Endothelial cell of umbilical vein (primary cell): ENCODE results near the gene USP11.

ENCODE experiments used
- CTCF ChIP-seq, 2 donors: IDR thresholded peaks; 1 replicate in 1 of 2; 2 replicates in 1 of 2; pipeline ENCODE4 v1.5.1; 2011; ENCODE audit warnings: low read length in 2 of 2, mild to moderate bottlenecking in 2 of 2, moderate library complexity in 2 of 2, control low read depth in 1 of 2, inconsistent platforms in 1 of 2, low read depth in 1 of 2; ENCODE audit not compliant: insufficient read depth in 1 of 2; ENCODE audit errors: extremely low read depth in 1 of 2
- EZH2 ChIP-seq: IDR thresholded peaks from 2 replicates; pipeline ENCODE4 v1.6.1; 2012; ENCODE audit warnings: borderline replicate concordance, low read depth, mild to moderate bottlenecking, moderate library complexity, low read length, inconsistent platforms; ENCODE audit not compliant: severe bottlenecking
- JUN ChIP-seq: IDR thresholded peaks from 2 replicates; pipeline ENCODE4 v1.6.1; 2011; ENCODE audit warnings: borderline replicate concordance, low read depth; ENCODE audit not compliant: insufficient read length, insufficient read depth
- MYC ChIP-seq: IDR thresholded peaks from one replicate; pipeline ENCODE4 v1.6.1; 2011; ENCODE audit warnings: mild to moderate bottlenecking, low read depth, low read length
- POLR2A ChIP-seq: IDR thresholded peaks from 2 replicates; pipeline ENCODE4 v1.6.1; 2012; ENCODE audit warnings: low read depth, mild to moderate bottlenecking, control low read depth, low read length
- POLR2AphosphoS5 ChIP-seq: IDR thresholded peaks from 2 replicates; pipeline ENCODE4 v1.6.1; 2012; ENCODE audit warnings: low read depth, mild to moderate bottlenecking, control low read depth, low read length, moderate library complexity; ENCODE audit not compliant: insufficient read depth
- TF ChIP-seq, protein P1 (sequence below): IDR thresholded peaks from 2 replicates; pipeline ENCODE4 v1.6.1; 2011; ENCODE audit not compliant: insufficient read depth, insufficient read length

GRCh38 chrX:47208108-47208507, 24.7 kb upstream of the USP11 start:
- no peak for TF ChIP-seq CTCF (IDR thresholded peaks at IDR 0.05; ENCODE audit: extremely low read depth in 1 of 2, insufficient read depth in 1 of 2, low read depth in 1 of 2, low read length in 2 of 2)
- no peak for TF ChIP-seq EZH2
- TF ChIP-seq, protein P1, sequence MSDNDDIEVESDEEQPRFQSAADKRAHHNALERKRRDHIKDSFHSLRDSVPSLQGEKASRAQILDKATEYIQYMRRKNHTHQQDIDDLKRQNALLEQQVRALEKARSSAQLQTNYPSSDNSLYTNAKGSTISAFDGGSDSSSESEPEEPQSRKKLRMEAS = no peak
- TF ChIP-seq MYC = no peak
- no peak for TF ChIP-seq POLR2A
- no peak for TF ChIP-seq JUN
- no peak for TF ChIP-seq POLR2AphosphoS5
